ENCODE measurements around the gene TYMP.

Gene TYMP

DNA sequence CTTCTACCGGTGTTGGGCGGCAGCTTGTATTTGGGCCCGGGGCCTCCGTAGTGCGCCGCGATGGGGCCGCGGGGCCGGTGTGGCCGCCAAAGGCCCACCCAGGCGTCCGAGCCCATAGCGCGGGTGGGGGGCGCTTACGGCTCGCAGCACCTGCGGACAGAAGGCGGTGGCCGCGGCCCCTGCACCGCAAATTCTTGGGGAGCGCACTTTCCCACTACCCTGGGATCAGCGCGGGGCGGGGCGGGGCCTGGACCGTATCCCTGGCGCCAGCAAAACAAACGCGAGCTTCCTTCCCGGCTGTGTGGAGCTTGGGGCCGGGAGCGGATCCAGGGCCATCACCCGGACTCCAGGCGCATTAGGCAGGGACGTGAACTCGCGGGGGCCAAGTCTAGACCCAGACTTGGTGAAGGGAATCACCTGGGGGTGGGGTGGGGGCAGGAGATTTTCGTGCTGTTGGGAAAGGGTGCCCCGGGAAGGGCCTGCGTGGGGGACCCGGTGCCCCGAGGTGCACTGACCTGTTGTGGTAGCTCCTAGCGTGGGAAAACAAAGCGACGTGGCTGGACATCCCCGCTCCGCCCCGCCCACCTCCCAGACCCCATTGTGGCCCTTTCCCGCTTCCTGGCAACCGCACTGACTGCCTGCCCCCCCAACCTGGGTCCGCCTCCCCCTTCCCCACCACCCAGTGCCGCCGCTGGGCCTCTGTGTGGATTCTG is 2.3 kb upstream of the TYMP start:
- Histone ChIP-seq H3K27ac (ENCODE audit: low read length) (no peak overlapping the region), H3K4me1 (ENCODE audit: control insufficient read depth, low read depth, low read length) (peaks cover 3% of the 10 kb centered on the region), H3K9ac (ENCODE audit: low read length) (peak overlapping the region; percentile 28), H3K4me3 (ENCODE audit: low read length) (peak overlapping the region; percentile 57), H3K27me3 (ENCODE audit: control insufficient read depth, insufficient read depth, low read length) (peaks cover 72% of the 10 kb centered on the region), H3K9me3 (ENCODE audit: control insufficient read depth, low read depth, low read length) (no peaks in the 10 kb centered on the region), H3K36me3 (ENCODE audit: control insufficient read depth, low read depth, low read length) (no peaks in the 10 kb centered on the region)

DNA sequence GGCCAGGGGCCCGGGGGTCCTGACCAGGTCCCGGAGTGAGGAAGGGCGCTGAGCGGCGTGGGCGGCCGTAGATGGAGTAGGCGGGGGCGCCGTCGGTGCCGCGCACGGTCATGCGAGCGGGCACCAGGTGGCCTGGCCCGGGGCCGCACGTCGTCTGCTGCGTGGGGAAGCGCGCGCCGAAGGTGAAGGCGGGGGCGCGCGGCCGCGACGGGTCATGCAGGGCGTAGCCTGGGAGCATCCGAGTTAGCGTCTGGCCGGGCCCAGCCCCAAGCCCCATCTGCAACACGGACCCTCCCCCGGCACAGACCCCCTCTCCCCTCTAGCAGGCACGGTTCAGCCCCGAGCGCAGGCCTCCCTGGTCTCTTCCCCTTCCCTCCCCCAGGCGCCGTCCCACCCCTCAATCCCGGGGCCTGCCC is 1.7 kb upstream of the TYMP start:
- Histone ChIP-seq H3K9ac (ENCODE audit: low read length) (no peak overlapping the region), H3K4me3 (ENCODE audit: low read length) (peak overlapping the region; percentile 57), H3K4me1 (ENCODE audit: control insufficient read depth, low read depth, low read length) (peaks cover 6% of the 10 kb centered on the region), H3K36me3 (ENCODE audit: control insufficient read depth, low read depth, low read length) (no peaks in the 10 kb centered on the region), H3K9me3 (ENCODE audit: control insufficient read depth, low read depth, low read length) (no peaks in the 10 kb centered on the region), H3K27ac (ENCODE audit: low read length) (no peak overlapping the region), H3K27me3 (ENCODE audit: control insufficient read depth, insufficient read depth, low read length) (peaks cover 77% of the 10 kb centered on the region)

DNA sequence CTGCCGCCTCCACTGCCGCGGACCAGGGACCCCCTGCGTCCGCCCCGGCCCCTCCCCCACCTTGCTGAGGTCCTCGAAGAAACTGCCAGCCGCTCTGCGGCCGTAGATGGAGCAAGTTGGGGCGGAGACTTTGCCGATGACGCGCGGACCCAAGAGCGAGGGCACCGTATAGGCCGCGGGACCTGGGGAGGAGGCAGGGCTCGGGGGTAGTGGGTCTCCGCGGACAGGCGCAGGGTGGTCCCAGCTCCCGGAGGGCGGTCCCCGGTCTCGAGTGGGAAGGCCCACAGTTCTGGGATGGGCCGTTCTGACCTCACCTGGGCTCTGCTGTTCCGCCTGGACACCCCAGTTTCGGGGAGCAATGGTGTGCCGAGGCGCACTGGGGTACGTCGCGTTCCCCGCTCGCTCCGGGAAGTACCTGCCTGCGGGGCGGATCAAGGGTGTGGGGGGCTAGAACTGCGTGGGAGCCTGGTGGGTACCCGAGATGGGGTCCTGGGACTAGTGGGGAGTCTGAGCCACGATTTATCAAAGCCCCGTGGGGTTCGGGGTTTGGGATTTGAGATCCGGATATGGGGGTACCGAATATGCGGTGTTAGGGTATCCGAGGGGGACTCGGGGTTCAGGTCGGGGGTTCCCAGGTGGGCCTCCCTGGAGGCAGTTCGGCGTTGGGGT is 1.2 kb upstream of the TYMP start:
- H3K4me3 ChIP-seq (ENCODE audit: low read length), result peak overlapping the region; percentile 57
- no peaks in the 10 kb centered on the region for H3K9me3 ChIP-seq (ENCODE audit: control insufficient read depth, low read depth, low read length)
- peaks cover 6% of the 10 kb centered on the region for H3K4me1 ChIP-seq (ENCODE audit: control insufficient read depth, low read depth, low read length)
- H3K36me3 ChIP-seq (ENCODE audit: control insufficient read depth, low read depth, low read length), result no peaks in the 10 kb centered on the region
- no peak overlapping the region for H3K9ac ChIP-seq (ENCODE audit: low read length)
- H3K27ac ChIP-seq (ENCODE audit: low read length), result no peak overlapping the region
- peaks cover 79% of the 10 kb centered on the region for H3K27me3 ChIP-seq (ENCODE audit: control insufficient read depth, insufficient read depth, low read length)

DNA sequence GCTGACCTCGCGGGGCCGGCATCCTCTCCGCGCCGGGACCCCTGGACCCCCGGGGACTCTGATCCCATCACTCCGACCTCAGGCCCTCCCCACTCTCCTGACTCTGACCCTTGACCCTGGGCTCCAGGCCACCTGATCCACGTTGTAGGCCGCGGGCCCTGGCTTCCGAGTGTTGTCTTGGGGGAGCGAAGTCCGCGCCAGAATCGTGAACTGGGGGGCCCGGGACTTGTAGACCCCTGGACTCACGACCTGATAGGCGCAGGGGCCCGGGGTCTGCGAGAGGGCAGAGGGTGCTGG is 716 bp upstream of the TYMP start:
- H3K27me3 ChIP-seq (ENCODE audit: control insufficient read depth, insufficient read depth, low read length), result peaks cover 79% of the 10 kb centered on the region
- H3K9me3 ChIP-seq (ENCODE audit: control insufficient read depth, low read depth, low read length), result no peaks in the 10 kb centered on the region
- H3K27ac ChIP-seq (ENCODE audit: low read length), result no peak overlapping the region
- H3K9ac ChIP-seq (ENCODE audit: low read length), result no peak overlapping the region
- no peaks in the 10 kb centered on the region for H3K36me3 ChIP-seq (ENCODE audit: control insufficient read depth, low read depth, low read length)
- peak overlapping the region; percentile 57 for H3K4me3 ChIP-seq (ENCODE audit: low read length)
- H3K4me1 ChIP-seq (ENCODE audit: control insufficient read depth, low read depth, low read length), result peaks cover 6% of the 10 kb centered on the region

DNA sequence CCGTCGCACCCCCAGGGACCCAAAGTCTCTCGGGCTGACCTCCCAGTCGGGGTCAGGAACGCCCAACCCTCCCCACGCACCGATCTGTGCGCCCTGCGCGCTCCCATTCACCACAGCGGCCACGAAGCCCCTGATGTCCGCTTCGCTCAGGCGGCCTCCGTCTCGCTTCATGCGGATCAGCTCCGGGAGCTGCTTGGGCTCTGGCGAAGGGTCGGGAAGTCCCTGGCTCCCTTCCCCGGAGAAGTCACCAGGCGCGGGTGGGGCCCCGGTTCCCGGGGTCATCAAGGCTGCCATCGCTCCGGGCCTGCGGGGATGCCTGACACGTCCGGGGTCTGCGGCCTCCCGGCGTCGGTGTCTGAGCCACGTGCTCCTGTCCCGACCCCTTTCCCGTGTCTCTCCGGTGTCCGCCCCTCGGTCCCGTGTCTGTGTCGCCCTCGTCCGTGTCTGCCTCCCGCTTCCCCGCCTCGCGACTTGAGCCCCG is 356 bp downstream of the TYMP start:
- H3K27me3 ChIP-seq (ENCODE audit: control insufficient read depth, insufficient read depth, low read length), result peaks cover 79% of the 10 kb centered on the region
- no peak overlapping the region for H3K9ac ChIP-seq (ENCODE audit: low read length)
- H3K36me3 ChIP-seq (ENCODE audit: control insufficient read depth, low read depth, low read length), result no peaks in the 10 kb centered on the region
- H3K9me3 ChIP-seq (ENCODE audit: control insufficient read depth, low read depth, low read length), result no peaks in the 10 kb centered on the region
- no peak overlapping the region for H3K27ac ChIP-seq (ENCODE audit: low read length)
- no peak overlapping the region for H3K4me3 ChIP-seq (ENCODE audit: low read length)
- peaks cover 6% of the 10 kb centered on the region for H3K4me1 ChIP-seq (ENCODE audit: control insufficient read depth, low read depth, low read length)

DNA sequence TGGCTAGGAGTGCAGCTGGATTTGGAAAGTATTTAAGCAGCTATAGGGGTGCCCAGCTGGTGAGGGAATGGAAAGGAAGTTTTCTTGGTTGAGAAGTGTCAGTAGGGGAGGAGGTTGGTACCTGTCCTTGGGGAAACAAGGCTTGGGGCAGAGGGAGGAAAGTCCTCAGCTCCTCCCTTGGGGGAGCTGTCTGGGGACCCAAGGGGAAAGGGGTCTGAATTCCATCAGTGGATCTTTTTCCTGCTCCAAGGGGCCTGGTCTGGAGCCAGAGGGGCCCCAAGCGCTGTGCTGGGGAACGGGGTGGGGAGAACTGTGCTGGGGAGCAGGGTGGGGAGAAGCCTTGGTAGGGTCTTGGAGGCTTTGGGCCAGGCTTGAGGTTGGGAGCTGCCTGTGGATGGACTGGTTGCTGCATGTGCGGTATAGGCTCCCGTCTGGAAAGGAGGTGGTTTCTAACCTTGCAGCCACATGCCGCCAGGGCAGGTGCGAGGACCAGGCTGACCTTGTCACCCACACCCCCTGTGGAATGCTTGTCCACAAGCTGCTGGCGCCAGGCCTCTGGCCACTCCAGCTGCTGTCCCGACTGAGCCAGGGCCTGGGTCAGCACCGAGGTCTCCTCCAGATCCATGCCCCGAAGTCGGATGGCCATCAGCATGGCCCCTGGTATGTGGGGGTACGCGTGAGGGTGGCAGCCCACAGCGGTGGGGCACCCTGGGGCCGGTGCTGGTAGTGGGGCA is 963 bp downstream of the TYMP start:
- Histone ChIP-seq H3K4me1 (ENCODE audit: control insufficient read depth, low read depth, low read length) (peaks cover 6% of the 10 kb centered on the region), H3K36me3 (ENCODE audit: control insufficient read depth, low read depth, low read length) (no peaks in the 10 kb centered on the region), H3K9ac (ENCODE audit: low read length) (no peak overlapping the region), H3K27me3 (ENCODE audit: control insufficient read depth, insufficient read depth, low read length) (peaks cover 75% of the 10 kb centered on the region), H3K9me3 (ENCODE audit: control insufficient read depth, low read depth, low read length) (no peaks in the 10 kb centered on the region), H3K4me3 (ENCODE audit: low read length) (no peak overlapping the region), H3K27ac (ENCODE audit: low read length) (no peak overlapping the region)

DNA sequence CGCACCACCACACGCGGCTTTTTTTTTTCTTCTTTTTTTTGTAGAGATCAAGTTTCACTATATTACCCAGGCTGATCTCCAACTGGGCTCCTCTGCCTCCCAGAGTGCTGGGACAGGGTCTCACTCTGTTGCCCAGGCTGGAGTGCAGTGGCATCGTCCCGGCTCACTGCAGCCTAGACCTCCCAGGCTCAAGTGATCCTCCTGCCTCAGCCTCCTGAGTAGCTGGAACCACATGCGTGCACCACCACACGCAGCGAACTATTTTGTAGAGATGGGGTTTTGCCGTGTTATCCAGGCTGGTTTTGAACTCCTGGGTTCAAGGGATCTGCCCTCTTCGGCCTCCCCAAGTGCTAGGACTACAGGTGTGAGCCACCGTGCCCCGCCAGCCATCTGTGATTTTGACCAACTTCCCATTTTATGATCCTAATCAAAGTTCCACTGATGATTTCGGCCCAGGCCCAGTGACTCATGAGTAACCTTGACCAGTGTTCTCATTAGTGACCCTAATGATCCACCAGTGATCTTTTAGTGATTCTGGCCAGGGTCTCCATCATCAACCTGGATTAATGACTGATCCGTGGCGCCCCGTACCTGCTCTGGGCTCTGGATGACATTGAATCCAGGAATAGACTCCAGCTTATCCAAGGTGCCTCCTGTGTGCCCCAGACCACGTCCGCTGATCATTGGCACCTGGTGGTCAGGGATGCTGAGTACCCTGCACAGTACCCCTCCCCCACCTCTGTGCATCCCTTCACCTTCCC is 1.7 kb downstream of the TYMP start:
- Histone ChIP-seq H3K27ac (ENCODE audit: low read length) (no peak overlapping the region), H3K4me1 (ENCODE audit: control insufficient read depth, low read depth, low read length) (peaks cover 6% of the 10 kb centered on the region), H3K9ac (ENCODE audit: low read length) (no peak overlapping the region), H3K9me3 (ENCODE audit: control insufficient read depth, low read depth, low read length) (no peaks in the 10 kb centered on the region), H3K27me3 (ENCODE audit: control insufficient read depth, insufficient read depth, low read length) (peaks cover 67% of the 10 kb centered on the region), H3K36me3 (ENCODE audit: control insufficient read depth, low read depth, low read length) (peaks cover 4% of the 10 kb centered on the region), H3K4me3 (ENCODE audit: low read length) (no peak overlapping the region)

DNA sequence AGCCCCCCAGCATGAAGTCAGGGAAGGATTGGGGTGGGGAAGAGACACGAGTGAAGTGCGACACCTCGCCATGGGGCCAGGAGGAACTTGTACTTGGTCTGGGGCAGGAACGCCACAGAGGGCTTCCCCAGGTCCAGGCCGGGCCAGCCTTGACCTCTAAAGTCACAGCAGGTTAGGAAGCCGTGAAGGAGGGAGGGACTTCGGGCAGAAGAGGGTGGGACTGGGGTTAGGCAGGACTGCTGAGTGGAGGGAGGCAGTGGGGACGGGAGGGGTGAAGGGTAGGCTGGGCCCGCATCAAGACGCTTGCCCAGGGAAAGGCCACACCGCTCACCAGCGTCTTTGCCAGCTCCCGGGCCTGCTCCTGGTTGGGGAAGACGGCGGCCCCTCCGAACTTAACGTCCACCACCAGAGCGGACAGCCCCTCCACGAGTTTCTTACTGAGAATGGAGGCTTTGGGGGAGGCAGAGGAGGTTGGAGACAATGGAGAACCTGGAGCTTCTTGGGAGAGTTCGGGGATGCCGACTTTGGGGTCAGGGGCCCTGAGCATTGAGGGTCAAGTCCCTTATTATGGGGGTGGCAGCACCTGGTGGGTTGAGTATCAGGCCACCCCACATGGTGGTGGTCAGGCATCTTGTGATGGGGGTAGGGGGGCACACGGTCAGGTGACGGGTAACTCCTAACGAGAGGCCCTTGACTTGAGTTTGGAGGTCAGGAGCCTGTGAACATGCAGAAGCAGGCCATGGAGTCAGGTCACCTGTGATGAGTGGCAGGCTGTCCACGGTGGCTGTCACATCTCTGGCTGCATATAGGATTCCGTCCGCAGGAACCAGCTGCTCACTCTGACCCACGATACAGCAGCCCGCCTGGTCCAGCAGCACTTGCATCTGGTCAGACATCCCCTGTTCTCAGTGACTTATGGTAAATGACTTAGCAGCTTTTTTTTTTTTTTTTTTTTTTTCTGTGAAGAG is 2.7 kb downstream of the TYMP start:
- H3K4me3 ChIP-seq (ENCODE audit: low read length), result peak overlapping the region; percentile 75
- no peaks in the 10 kb centered on the region for H3K9me3 ChIP-seq (ENCODE audit: control insufficient read depth, low read depth, low read length)
- peaks cover 6% of the 10 kb centered on the region for H3K4me1 ChIP-seq (ENCODE audit: control insufficient read depth, low read depth, low read length)
- H3K27ac ChIP-seq (ENCODE audit: low read length), result no peak overlapping the region
- H3K36me3 ChIP-seq (ENCODE audit: control insufficient read depth, low read depth, low read length), result peaks cover 11% of the 10 kb centered on the region
- peak overlapping the region; percentile 62 for H3K9ac ChIP-seq (ENCODE audit: low read length)
- H3K27me3 ChIP-seq (ENCODE audit: control insufficient read depth, insufficient read depth, low read length), result peaks cover 57% of the 10 kb centered on the region

DNA sequence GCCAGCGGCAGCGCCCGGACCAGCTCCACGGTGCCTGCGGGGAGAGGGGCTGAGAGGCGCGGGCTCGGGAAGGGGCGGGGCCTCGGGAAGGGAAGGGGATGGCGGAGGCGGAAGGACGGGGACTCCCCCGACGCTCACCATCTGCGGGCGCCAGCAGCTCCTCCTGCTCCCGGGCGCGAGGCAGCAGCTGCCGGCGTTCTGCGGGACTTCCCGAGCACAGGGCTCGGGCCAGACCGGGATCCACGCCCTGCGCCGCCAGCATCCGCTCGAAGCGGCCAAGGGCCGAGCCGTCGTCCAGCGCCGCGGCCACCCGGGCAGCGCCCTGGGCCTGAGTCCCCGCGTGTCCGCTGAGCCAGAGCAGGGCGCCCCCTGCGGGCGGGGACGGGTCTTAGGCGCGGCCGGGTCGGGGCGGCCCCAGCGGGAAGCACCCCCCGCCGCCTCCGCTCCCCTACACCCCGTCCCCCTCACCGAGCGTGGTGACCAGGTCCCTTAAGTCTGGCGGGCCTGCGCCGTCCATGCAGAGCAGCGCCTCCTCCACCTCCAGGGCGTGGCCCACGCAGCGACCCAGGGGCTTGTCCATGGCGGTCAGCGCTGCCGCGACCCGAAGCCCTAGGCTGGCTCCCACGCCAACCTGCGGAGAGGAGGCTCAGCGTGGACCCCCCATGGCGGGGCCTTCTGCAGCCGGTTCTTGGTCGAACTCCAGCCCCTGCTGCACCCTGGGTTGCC is 3.5 kb downstream of the TYMP start:
- Histone ChIP-seq H3K9ac (ENCODE audit: low read length) (peak overlapping the region; percentile 62), H3K36me3 (ENCODE audit: control insufficient read depth, low read depth, low read length) (peaks cover 18% of the 10 kb centered on the region), H3K9me3 (ENCODE audit: control insufficient read depth, low read depth, low read length) (no peaks in the 10 kb centered on the region), H3K4me1 (ENCODE audit: control insufficient read depth, low read depth, low read length) (peaks cover 6% of the 10 kb centered on the region), H3K4me3 (ENCODE audit: low read length) (peak overlapping the region; percentile 75), H3K27me3 (ENCODE audit: control insufficient read depth, insufficient read depth, low read length) (peaks cover 49% of the 10 kb centered on the region), H3K27ac (ENCODE audit: low read length) (no peak overlapping the region)

DNA sequence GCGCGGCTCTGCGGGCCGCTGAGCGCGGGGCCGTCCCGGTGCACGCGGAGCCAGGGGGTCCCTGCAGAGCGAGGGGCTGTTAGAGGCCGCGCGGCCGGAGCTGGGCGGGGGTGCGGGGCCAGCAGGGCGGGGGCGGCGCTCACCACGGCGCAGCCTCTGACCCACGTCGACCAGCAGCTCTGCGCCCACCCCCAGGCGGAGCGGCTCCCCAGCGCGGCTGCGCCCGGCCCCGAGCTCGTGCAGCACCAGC is 4.0 kb downstream of the TYMP start:
- Histone ChIP-seq H3K36me3 (ENCODE audit: control insufficient read depth, low read depth, low read length) (peaks cover 23% of the 10 kb centered on the region), H3K27me3 (ENCODE audit: control insufficient read depth, insufficient read depth, low read length) (peaks cover 44% of the 10 kb centered on the region), H3K4me3 (ENCODE audit: low read length) (peak overlapping the region; percentile 75), H3K9me3 (ENCODE audit: control insufficient read depth, low read depth, low read length) (no peaks in the 10 kb centered on the region), H3K27ac (ENCODE audit: low read length) (no peak overlapping the region), H3K4me1 (ENCODE audit: control insufficient read depth, low read depth, low read length) (peaks cover 3% of the 10 kb centered on the region), H3K9ac (ENCODE audit: low read length) (peak overlapping the region; percentile 62)
